NK-92 (cell line): ENCODE data around the gene SLC16A4.
"Not testable (repeated sequence)": the region's sequence is repeated elsewhere in the genome, so short reads cannot be mapped to it uniquely, and the experiment has no call there.

Experiments
- DNase-seq: peaks from one replicate; lab custom pipeline; 2025; ENCODE audit not compliant: unreplicated experiment; lab: John Stamatoyannopoulos, UW

The SLC16A4 gene

DNA sequence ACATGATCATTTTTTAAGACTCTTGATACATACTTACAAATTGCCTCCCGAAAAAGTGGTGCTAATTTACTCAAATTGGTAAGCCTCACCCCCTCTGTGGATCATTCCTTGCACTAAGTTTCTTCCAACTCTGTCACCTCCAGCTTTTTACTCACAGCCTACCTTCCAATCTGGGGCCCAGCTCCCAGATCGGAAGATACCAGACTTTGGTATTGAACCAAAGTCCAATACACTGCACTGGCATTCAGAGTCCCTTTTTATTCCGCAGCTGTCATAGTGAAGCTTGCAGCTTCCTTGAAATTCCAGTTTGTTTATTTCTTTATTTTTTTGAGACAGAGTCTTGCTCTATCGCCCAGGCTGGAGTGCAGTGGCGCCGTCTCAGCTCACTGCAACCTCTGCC, 18.5 kb upstream of the SLC16A4 start:
- DNase-seq, result no peak

GRCh38 chr1:110408488-110408887, 17.7 kb upstream of the SLC16A4 start:
- no peak for DNase-seq

- DNase-seq, result no peak
These were observed 16.7 kb upstream of the SLC16A4 start, which contains the start of gene LAMTOR5 for GRCh38 chr1:110407260-110408210. LAMTOR5 (minus strand) TSS chr1:110407694; CDS start chr1:110407620, 74 bp downstream.

GRCh38 chr1:110406407-110406806, 15.6 kb upstream of the SLC16A4 start:
- not testable (repeated sequence) for DNase-seq

GRCh38 chr1:110404401-110404800, 13.6 kb upstream of the SLC16A4 start:
- DNase-seq, result no peak

GRCh38 chr1:110403805-110404204, 13.0 kb upstream of the SLC16A4 start:
- DNase-seq, result no peak

DNA sequence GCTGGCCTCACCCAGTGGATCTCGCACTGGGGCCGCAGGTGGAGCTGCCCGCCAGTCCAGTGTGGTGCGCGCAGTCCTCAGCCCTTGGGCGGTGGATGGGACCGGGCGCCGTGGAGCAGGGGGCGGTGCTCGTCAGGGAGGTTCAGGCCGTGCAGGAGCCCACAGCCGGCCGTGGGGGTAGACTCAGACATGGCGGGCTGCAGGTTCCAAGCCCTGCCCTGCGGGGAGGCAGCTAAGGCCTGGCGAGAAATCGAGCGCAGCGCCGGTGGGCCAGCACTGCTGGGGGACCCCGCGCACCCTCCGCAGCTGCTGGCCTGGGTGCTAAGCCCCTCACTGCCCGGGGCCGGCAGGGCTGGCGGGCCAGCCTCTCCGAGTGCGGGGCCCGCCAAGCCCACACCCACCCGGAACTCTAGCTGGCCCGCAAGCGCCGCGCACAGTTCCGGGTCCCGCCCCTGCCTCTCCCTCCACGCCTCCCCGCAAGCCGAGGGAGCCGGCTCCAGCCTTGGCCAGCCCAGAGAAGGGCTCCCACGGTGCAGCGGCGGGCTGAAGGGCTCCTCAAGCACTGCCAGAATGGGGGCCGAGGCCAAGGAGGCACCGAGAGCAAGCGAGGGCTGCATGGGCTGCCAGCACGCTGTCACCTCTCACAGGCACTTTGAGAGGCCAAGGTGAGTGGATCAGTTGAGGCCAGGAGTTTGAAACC, 5.6 kb upstream of the SLC16A4 start:
- DNase-seq, result not testable (repeated sequence)

GRCh38 chr1:110394493-110394820, 3.6 kb upstream of the SLC16A4 start:
- no peak for DNase-seq

DNA sequence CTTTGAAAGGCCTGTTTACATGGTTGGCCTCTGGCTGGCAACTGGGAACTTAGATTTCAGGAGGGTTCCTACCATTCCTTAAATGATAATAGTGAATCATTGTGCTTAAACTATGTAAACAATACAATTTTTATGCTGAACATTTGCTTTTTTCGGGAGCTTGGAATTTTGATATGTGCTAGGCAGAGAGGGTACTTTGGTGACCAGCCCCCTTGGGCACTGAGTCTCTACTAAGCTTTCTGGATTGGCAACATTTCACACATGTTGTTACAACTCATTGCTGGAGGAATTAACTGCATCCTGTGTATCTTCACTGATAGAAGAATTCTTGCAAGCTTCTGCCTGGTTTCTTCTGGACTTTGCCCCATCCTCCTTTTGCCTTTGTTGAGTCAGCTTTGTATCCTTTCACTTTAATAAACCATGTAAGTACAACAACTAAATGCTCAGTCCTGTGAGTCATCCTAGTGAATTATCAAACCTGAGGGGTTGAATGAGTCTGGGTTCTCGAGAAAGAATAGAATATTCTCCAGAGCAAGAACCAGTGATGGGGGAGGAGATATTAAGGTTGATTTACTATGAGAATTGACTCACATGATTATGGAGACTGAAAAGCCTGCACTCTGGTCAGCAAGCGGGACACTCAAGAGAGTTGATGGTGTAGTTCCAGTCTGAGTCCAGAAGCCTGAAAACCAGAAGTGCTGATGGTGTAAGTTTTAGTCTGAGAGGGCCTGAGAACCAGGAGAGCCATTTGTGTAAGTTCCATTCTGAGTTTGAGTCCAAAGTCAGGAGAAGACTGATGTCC, 3.1 kb upstream of the SLC16A4 start:
- no peak for DNase-seq

- DNase-seq, result no peak
These were observed 2.5 kb upstream of the SLC16A4 start for GRCh38 chr1:110393286-110393685.

- DNase-seq, result no peak
These were observed 730 bp downstream of the SLC16A4 start for GRCh38 chr1:110390096-110390495.

DNA sequence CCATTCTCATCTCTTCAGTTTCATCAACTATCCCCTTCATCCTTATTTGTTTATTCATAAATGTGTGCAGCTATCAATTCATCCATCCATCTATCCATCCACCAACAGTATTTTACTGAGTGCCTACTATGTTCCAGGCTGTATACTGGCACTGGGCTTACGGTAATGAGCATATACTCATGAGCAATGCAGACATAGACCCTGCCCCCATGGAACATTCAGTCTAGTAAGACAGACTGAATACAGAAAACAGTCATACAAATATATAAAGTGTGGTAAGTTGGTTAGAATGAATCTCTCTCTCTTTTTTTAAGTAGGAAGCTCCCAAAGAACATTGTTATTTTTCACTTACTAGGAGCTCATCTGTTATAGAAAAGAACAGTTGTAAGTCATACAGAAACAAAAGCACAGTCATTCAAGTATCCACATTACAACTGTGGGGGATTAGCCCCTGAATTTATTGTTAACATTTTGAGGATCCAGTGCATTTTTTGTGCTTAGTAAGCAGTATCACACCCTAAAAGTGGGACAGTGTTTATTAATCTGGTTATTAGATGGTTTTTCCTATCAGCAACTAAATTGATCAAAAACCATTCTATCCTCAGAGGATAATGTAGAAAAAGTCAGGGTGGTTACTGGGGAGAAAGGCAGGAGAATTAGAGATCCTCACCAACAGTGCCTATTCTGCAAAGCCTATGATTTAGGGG, 3.6 kb downstream of the SLC16A4 start:
- no peak for DNase-seq

GRCh38 chr1:110385369-110385768, 5.5 kb downstream of the SLC16A4 start:
- DNase-seq, result no peak

GRCh38 chr1:110384581-110385321, 6.1 kb downstream of the SLC16A4 start:
- no peak for DNase-seq

DNA sequence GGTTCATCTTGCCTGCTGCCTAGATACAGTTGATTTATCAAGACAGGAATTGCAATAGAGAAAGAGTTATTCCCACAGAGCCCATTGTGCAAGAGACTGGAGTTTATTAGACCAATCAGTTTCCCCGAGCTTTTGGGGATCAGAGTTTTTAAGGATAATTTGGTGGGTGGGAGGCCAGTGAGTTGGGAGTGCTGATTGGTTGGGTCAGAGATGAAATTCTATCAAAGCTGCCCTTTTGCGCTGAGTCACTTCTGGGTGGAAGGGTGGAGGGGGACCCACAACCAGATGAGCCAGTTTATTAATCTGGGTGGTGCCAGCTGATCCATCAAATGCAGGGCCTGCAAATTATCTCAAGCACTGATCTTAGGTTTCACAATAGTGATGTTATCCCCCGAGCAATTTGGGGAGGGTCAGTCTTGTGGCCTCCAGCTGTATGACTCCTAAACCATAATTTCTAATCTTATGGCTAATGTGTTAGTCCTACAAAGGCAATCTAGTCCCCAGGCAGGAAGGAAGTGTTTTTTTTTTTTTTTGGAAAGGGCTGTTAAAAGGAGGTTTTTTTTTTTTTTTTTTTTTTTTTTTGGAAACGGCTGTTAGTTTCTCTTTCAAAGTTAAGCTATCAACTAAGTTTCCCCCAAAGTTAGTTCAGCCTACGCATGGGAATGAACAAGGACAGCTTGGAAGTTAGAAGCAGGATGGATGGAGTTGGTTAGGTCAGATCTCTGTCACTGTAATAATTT, 7.4 kb downstream of the SLC16A4 start:
- no peak for DNase-seq

- no peak for DNase-seq
These were observed 10.0 kb downstream of the SLC16A4 start for GRCh38 chr1:110380672-110381283.

GRCh38 chr1:110375490-110375889, 15.3 kb downstream of the SLC16A4 start:
- no peak for DNase-seq

- DNase-seq, result no peak
These were observed 20.0 kb downstream of the SLC16A4 start for GRCh38 chr1:110370827-110371226.

DNA sequence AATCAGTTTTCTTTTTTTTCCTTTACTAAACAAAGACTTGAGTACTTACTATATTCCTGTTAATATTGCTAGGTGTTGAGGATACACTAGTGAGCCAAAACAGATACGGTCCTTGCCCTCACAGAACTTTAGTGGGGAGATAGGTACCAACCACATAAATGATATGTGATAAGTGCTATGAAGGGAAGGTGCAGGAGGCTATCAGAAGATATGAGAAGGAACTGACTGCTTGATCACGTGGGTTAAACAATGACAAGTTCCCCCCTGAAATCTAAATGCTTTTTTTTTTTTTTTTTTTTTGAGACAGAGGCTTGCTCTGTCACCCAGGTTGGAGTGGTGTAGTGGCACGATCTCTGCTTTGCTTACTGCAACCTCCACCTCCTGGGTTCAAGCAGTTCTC, 26.6 kb downstream of the SLC16A4 start:
- no peak for DNase-seq
